NT2/D1 (cell line): Measurements from ENCODE around the gene ASGR1.

Source experiments
- SUZ12 ChIP-seq: IDR thresholded peaks from 2 replicates; pipeline ENCODE4 v1.6.1; 2011; ENCODE audit not compliant: insufficient read length, insufficient read depth; ENCODE audit errors: extremely low read depth
- YY1 ChIP-seq: IDR thresholded peaks from 2 replicates; pipeline ENCODE4 v1.6.1; 2011; ENCODE audit not compliant: insufficient read length, insufficient read depth
- ZNF274 ChIP-seq: IDR thresholded peaks from 2 replicates; pipeline ENCODE4 v1.6.1; 2011; ENCODE audit warnings: mild to moderate bottlenecking, low read depth, low read length

DNA sequence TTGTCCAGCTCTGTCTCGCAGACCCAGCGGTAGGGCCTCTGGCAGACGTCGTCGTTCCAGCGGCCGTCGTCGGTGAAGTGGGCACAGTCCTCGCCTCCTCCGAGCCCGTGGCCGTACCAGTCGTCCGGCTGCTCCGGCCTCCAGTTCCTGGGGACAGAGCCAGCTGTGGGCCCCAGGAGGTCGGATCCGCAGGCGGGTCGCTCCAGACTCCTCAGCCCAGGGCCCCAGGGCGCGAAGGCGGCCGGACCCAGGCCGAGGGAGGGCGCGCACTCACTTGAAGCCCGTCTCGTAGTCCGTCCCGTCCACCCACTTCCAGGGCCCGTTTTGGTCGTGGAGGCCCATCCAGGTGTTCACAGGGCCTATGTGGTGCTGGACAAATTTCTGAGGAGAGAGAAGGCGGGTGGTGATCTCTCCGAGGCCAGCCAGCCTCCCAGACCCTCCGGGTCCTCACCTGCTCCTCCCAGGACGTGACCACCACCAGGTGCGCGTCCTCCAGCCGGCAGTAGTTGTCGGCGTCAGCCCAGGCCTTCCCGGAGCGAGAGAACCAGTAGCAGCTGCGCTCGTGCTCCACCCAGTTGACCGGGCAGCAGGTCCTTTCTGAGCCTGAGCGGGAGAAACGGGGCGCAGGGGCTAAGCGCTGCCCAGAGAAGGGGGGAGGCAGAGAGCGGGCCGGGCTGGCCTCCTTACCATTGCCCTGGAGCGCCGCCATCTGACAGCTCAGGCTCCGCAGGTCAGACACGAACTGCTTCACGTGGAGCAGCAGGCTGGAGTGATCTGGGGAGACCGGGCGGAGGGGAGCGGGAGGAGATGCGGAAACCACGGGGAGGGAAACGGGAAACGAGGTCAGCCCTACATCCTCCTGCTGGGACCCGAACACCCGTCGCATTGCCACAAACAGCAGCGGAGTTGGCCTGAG is 5.2 kb downstream of the ASGR1 start:
- TF ChIP-seq YY1 (no peak), SUZ12 (no peak), ZNF274 (no peak)
